HEK293 (cell line): Measurements from ENCODE around the gene TRIM46.
A peak's percentile ranks its signal among the peaks of the same experiment; 100 is the strongest.

Experiments used
- HOXC10 ChIP-seq: sonication (generic); formaldehyde crosslinking; IDR thresholded peaks from 2 replicates; pipeline ENCODE4 v1.8.1; 2023; ENCODE audit warnings: mild to moderate bottlenecking, missing genetic modification reagents
- KLF10 ChIP-seq: fragments of 450-650 bp; IDR thresholded peaks from 2 replicates; pipeline ENCODE4 v1.5.1; 2018; ENCODE audit warnings: missing biosample characterization, mild to moderate bottlenecking, missing genetic modification characterization
- KLF16 ChIP-seq: fragments of 450-650 bp; formaldehyde crosslinking; IDR thresholded peaks from 2 replicates; pipeline ENCODE4 v1.5.1; 2017; ENCODE audit warnings: missing biosample characterization, missing genetic modification characterization
- ZFP37 ChIP-seq: fragments of 450-650 bp; formaldehyde crosslinking; IDR thresholded peaks from 2 replicates; pipeline ENCODE4 v1.5.1; 2016; ENCODE audit warnings: missing biosample characterization, missing genetic modification characterization
- ZNF184 ChIP-seq: fragments of 450-650 bp; IDR thresholded peaks from 2 replicates; pipeline ENCODE4 v1.5.1; 2018; ENCODE audit warnings: missing biosample characterization, mild to moderate bottlenecking, missing genetic modification characterization
- ZNF19 ChIP-seq: fragments of 450-650 bp; formaldehyde crosslinking; IDR thresholded peaks from 2 replicates; pipeline ENCODE4; 2016; ENCODE audit warnings: missing biosample characterization, missing genetic modification characterization, low read depth
- ZNF223 ChIP-seq: fragments of 450-650 bp; formaldehyde crosslinking; IDR thresholded peaks from 2 replicates; pipeline ENCODE4 v1.5.1; 2016; ENCODE audit warnings: missing biosample characterization, missing genetic modification characterization
- ZNF248 ChIP-seq: fragments of 450-650 bp; formaldehyde crosslinking; IDR thresholded peaks from 2 replicates; pipeline ENCODE4 v1.5.1; 2017; ENCODE audit warnings: missing biosample characterization, missing genetic modification characterization
- ZNF391 ChIP-seq: fragments of 450-650 bp; formaldehyde crosslinking; IDR thresholded peaks from 2 replicates; pipeline ENCODE4 v1.5.1; 2016; ENCODE audit warnings: low read depth, missing biosample characterization, missing genetic modification characterization, borderline replicate concordance
- ZNF433 ChIP-seq: fragments of 450-650 bp; formaldehyde crosslinking; IDR thresholded peaks from 2 replicates; pipeline ENCODE4 v1.5.1; 2016; ENCODE audit warnings: missing biosample characterization, missing genetic modification characterization, low read depth
- ZNF510 ChIP-seq: fragments of 450-650 bp; formaldehyde crosslinking; IDR thresholded peaks from 2 replicates; pipeline ENCODE4 v1.5.1; 2018; ENCODE audit warnings: mild to moderate bottlenecking, missing genetic modification characterization, missing biosample characterization; ENCODE audit not compliant: insufficient replicate concordance
- ZSCAN23 ChIP-seq: fragments of 450-650 bp; formaldehyde crosslinking; IDR thresholded peaks from 2 replicates; pipeline ENCODE4 v1.5.1; 2016; ENCODE audit warnings: missing biosample characterization, missing genetic modification characterization
- TF ChIP-seq, protein P1 (sequence below): fragments of 450-650 bp; formaldehyde crosslinking; IDR thresholded peaks from 2 replicates; pipeline ENCODE4 v1.5.1; 2016; ENCODE audit warnings: missing biosample characterization, missing genetic modification characterization, borderline replicate concordance
- TF ChIP-seq, protein P2 (sequence below): fragments of 450-650 bp; formaldehyde crosslinking; IDR thresholded peaks from 2 replicates; pipeline ENCODE4 v1.5.1; 2016; ENCODE audit warnings: missing biosample characterization, missing genetic modification characterization, low read depth
- TF ChIP-seq, protein P3 (sequence below): fragments of 450-650 bp; formaldehyde crosslinking; IDR thresholded peaks from 2 replicates; pipeline ENCODE4 v1.5.1; 2017; ENCODE audit warnings: missing biosample characterization, missing genetic modification characterization
- TF ChIP-seq, protein P4 (sequence below): fragments of 450-650 bp; formaldehyde crosslinking; IDR thresholded peaks from 2 replicates; pipeline ENCODE4 v1.5.1; 2017; ENCODE audit warnings: missing biosample characterization, missing genetic modification characterization
- TF ChIP-seq, protein P5 (sequence below): fragments of 450-650 bp; formaldehyde crosslinking; IDR thresholded peaks from 2 replicates; pipeline ENCODE4 v1.5.1; 2016; ENCODE audit warnings: missing biosample characterization, missing genetic modification characterization
- TF ChIP-seq, protein P6 (sequence below): fragments of 450-650 bp; formaldehyde crosslinking; IDR thresholded peaks from 2 replicates; pipeline ENCODE4 v1.5.1; 2016; ENCODE audit warnings: missing biosample characterization, missing genetic modification characterization
- TF ChIP-seq, protein P7 (sequence below): sonication (generic); formaldehyde crosslinking; IDR thresholded peaks from 2 replicates; pipeline ENCODE4 v1.8.1; 2022; ENCODE audit warnings: mild to moderate bottlenecking, moderate library complexity, missing genetic modification reagents
- TF ChIP-seq, protein P8 (sequence below): fragments of 450-650 bp; formaldehyde crosslinking; IDR thresholded peaks from 2 replicates; pipeline ENCODE4 v1.5.1; 2016; ENCODE audit warnings: missing biosample characterization, missing genetic modification characterization

The TRIM46 gene

DNA sequence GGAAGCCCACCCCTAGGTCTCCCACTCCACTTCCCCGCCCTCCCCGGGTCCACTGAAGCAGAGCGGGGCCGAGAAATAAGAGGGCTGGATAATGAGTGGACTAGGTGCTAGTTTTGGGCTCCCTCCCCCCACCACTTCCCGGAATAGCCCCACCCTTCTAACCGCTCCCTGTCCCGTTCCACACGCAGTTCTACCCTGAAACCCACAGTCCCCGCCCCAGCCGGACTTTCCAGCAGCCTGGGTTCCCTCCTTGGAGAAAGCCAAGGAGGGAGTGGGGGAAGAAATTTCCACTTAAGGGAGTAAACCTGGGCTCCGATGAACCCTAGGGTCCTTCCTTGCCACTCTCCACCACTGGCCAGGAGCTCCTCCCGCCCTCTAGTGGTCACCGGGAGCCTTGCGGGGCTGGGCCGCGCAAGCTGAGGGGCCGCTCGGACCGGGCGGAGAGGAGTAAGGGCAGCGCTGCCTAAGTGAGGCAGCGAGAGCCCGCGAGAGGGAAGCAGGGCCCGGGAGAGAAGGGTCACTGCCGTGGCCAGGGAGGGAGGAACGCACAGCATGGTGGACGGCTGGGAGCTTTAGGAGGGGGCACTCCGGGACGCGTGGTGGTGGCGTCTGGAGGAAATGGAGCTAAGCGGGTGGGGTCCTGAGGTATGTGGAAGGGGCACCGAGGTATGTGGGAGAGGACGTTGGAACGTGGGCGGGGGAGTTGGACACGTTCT is 19.8 kb downstream of the TRIM46 start (continued):
- TF ChIP-seq ZNF223 (tag by site-specific recombination) (no peak), ZSCAN23 (tag by site-specific recombination) (no peak), ZNF510 (tag by site-specific recombination) (no peak), ZNF19 (no peak), ZFP37 (tag by site-specific recombination) (peak; percentile 55; the same call in 1 of the 2 replicates), ZNF433 (tag by site-specific recombination) (no peak), ZNF248 (tag by site-specific recombination) (no peak), ZNF391 (tag by site-specific recombination) (no peak), HOXC10 (CRISPR knock-in tag) (no peak), KLF10 (no peak), ZNF184 (tag by site-specific recombination) (0 out of 2 replicates have a peak, but pooled peaks have one; percentile 13), KLF16 (no peak)
- TF ChIP-seq, protein P1, sequence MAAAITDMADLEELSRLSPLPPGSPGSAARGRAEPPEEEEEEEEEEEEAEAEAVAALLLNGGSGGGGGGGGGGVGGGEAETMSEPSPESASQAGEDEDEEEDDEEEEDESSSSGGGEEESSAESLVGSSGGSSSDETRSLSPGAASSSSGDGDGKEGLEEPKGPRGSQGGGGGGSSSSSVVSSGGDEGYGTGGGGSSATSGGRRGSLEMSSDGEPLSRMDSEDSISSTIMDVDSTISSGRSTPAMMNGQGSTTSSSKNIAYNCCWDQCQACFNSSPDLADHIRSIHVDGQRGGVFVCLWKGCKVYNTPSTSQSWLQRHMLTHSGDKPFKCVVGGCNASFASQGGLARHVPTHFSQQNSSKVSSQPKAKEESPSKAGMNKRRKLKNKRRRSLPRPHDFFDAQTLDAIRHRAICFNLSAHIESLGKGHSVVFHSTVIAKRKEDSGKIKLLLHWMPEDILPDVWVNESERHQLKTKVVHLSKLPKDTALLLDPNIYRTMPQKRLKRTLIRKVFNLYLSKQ = no peak
- TF ChIP-seq, protein P2, sequence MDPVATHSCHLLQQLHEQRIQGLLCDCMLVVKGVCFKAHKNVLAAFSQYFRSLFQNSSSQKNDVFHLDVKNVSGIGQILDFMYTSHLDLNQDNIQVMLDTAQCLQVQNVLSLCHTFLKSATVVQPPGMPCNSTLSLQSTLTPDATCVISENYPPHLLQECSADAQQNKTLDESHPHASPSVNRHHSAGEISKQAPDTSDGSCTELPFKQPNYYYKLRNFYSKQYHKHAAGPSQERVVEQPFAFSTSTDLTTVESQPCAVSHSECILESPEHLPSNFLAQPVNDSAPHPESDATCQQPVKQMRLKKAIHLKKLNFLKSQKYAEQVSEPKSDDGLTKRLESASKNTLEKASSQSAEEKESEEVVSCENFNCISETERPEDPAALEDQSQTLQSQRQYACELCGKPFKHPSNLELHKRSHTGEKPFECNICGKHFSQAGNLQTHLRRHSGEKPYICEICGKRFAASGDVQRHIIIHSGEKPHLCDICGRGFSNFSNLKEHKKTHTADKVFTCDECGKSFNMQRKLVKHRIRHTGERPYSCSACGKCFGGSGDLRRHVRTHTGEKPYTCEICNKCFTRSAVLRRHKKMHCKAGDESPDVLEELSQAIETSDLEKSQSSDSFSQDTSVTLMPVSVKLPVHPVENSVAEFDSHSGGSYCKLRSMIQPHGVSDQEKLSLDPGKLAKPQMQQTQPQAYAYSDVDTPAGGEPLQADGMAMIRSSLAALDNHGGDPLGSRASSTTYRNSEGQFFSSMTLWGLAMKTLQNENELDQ (tag by site-specific recombination) = no peak
- TF ChIP-seq, protein P3, sequence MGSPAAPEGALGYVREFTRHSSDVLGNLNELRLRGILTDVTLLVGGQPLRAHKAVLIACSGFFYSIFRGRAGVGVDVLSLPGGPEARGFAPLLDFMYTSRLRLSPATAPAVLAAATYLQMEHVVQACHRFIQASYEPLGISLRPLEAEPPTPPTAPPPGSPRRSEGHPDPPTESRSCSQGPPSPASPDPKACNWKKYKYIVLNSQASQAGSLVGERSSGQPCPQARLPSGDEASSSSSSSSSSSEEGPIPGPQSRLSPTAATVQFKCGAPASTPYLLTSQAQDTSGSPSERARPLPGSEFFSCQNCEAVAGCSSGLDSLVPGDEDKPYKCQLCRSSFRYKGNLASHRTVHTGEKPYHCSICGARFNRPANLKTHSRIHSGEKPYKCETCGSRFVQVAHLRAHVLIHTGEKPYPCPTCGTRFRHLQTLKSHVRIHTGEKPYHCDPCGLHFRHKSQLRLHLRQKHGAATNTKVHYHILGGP = no peak
- TF ChIP-seq, protein P4, sequence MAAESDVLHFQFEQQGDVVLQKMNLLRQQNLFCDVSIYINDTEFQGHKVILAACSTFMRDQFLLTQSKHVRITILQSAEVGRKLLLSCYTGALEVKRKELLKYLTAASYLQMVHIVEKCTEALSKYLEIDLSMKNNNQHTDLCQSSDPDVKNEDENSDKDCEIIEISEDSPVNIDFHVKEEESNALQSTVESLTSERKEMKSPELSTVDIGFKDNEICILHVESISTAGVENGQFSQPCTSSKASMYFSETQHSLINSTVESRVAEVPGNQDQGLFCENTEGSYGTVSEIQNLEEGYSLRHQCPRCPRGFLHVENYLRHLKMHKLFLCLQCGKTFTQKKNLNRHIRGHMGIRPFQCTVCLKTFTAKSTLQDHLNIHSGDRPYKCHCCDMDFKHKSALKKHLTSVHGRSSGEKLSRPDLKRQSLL (tag by site-specific recombination) = no peak
- TF ChIP-seq, protein P5, sequence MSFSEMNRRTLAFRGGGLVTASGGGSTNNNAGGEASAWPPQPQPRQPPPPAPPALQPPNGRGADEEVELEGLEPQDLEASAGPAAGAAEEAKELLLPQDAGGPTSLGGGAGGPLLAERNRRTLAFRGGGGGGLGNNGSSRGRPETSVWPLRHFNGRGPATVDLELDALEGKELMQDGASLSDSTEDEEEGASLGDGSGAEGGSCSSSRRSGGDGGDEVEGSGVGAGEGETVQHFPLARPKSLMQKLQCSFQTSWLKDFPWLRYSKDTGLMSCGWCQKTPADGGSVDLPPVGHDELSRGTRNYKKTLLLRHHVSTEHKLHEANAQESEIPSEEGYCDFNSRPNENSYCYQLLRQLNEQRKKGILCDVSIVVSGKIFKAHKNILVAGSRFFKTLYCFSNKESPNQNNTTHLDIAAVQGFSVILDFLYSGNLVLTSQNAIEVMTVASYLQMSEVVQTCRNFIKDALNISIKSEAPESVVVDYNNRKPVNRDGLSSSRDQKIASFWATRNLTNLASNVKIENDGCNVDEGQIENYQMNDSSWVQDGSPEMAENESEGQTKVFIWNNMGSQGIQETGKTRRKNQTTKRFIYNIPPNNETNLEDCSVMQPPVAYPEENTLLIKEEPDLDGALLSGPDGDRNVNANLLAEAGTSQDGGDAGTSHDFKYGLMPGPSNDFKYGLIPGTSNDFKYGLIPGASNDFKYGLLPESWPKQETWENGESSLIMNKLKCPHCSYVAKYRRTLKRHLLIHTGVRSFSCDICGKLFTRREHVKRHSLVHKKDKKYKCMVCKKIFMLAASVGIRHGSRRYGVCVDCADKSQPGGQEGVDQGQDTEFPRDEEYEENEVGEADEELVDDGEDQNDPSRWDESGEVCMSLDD (tag by site-specific recombination) = 0 out of 2 replicates have a peak, but pooled peaks have one; percentile 25
- TF ChIP-seq, protein P6, sequence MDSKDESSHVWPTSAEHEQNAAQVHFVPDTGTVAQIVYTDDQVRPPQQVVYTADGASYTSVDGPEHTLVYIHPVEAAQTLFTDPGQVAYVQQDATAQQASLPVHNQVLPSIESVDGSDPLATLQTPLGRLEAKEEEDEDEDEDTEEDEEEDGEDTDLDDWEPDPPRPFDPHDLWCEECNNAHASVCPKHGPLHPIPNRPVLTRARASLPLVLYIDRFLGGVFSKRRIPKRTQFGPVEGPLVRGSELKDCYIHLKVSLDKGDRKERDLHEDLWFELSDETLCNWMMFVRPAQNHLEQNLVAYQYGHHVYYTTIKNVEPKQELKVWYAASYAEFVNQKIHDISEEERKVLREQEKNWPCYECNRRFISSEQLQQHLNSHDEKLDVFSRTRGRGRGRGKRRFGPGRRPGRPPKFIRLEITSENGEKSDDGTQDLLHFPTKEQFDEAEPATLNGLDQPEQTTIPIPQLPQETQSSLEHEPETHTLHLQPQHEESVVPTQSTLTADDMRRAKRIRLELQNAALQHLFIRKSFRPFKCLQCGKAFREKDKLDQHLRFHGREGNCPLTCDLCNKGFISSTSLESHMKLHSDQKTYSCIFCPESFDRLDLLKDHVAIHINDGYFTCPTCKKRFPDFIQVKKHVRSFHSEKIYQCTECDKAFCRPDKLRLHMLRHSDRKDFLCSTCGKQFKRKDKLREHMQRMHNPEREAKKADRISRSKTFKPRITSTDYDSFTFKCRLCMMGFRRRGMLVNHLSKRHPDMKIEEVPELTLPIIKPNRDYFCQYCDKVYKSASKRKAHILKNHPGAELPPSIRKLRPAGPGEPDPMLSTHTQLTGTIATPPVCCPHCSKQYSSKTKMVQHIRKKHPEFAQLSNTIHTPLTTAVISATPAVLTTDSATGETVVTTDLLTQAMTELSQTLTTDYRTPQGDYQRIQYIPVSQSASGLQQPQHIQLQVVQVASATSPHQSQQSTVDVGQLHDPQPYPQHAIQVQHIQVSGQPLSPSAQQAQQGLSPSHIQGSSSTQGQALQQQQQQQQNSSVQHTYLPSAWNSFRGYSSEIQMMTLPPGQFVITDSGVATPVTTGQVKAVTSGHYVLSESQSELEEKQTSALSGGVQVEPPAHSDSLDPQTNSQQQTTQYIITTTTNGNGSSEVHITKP (tag by site-specific recombination) = peak; percentile 42
- TF ChIP-seq, protein P7, sequence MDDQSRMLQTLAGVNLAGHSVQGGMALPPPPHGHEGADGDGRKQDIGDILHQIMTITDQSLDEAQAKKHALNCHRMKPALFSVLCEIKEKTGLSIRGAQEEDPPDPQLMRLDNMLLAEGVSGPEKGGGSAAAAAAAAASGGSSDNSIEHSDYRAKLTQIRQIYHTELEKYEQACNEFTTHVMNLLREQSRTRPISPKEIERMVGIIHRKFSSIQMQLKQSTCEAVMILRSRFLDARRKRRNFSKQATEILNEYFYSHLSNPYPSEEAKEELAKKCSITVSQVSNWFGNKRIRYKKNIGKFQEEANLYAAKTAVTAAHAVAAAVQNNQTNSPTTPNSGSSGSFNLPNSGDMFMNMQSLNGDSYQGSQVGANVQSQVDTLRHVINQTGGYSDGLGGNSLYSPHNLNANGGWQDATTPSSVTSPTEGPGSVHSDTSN (CRISPR knock-in tag) = no peak
- TF ChIP-seq, protein P8, sequence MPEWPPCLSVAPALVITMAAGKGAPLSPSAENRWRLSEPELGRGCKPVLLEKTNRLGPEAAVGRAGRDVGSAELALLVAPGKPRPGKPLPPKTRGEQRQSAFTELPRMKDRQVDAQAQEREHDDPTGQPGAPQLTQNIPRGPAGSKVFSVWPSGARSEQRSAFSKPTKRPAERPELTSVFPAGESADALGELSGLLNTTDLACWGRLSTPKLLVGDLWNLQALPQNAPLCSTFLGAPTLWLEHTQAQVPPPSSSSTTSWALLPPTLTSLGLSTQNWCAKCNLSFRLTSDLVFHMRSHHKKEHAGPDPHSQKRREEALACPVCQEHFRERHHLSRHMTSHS = no peak
